GM19023 (cell line): ENCODE data around the gene SHISA9.

ENCODE experiments used
- ATAC-seq: cut with Tn5 transposase; IDR thresholded peaks from one replicate; pipeline ENCODE4 v1.9.1; 2021; ENCODE audit warnings: mild to moderate bottlenecking, moderate library complexity; ENCODE audit not compliant: unreplicated experiment

Gene SHISA9

DNA sequence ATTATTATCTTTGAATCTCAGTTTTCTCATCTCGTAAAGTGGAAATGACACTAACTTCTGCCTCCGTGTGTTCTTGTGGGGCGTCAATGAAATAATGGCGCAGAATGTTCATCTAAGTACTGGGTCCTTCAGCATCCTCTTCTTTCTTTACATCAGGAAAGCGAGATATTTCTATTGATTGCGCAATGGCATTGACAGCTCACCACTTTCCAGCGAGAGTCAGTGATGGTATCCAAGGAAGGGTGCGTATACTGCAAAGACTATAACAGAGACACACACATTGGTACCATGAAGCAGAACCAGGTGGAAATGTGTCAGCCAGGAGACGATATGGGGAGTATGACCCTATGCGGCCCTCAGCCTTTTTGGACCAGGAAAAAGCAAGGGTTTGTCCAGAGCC, 162.1 kb downstream of the SHISA9 start:
- ATAC-seq = no peak

DNA sequence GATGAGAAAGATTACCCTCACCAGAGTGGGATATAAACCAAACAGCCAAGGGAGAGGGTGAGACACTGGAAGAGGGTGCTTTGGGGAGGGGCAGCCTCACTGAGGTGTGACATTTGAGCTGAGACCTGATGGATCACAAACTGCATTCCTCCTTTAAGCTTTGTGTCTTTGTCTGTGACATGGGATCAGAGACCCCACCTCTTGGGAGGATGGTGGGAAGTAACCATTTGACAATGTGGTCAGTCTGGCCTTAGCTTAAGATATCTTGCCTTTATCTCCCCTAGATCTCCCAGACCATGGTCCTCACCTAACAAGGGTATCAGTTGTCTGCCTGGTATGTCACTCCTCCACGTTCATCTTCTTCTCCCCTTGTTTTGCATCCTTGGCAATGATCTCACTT, 163.4 kb downstream of the SHISA9 start:
- ATAC-seq = no peak

DNA sequence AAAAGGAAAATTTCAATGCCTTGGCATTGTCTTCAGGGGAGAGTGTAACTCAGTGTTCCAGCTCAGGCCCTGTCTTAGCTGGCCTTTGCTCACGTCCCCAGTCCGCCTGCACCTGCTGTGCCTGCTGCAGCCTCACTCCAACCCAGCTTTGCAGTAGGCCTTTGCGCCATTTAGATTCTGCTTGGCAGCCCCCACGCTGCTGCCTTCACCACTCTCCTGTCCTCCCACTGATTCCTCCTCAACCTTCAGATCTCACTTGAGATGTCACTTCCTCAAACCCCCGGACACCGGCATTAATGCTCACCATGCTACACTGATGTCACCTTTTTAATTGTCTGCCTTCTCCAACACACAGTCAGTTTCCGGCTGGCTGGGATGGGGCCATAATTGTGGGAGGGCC, 166.2 kb downstream of the SHISA9 start:
- ATAC-seq = no peak

DNA sequence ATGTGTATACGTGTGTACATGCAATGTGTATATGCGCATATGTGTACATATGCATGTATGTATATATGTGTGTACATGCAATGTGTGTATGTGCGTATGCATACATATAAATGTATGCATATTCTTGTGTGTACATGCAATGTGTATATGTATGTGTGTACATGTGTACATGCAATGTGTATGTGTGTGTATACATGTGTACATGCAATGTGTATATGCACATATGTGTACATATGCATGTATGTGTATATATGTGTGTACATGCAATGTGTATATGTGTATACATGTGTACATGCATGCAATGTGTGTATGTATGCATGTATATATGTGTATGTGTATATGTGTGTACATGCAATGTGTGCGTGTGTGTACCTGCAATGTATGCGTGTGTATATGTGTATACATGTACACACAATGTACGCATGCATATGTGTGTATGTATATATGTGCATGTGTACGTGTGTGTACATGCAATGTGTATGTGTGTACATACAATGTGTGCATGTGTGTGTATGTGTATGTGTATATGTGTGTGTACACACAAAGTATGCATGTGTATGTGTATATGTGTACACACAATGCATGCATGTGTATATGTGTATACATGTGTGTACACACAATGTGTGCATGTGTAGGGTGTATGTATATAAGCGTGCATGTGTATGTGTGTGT, 167.7 kb downstream of the SHISA9 start:
- no peak for ATAC-seq

DNA sequence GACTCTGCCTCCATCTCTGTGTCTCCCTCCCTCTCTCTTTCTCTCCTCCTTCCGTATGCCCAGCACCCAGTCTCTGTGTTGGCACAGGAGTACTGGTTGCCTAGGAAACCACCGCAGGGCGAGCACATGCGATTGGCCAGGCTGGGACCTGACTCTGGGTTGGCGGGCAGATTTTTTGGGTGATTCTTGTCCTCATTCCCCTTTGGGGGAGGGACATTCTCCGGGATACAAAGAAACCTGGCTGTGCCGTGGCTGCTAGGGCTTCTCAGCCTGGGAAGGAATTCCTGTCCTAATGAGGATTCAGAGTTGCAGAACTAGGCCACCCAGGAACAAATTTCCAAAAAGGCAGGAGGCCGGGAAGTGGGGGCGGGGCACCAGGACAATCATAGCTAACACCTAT, 168.9 kb downstream of the SHISA9 start:
- ATAC-seq = no peak

DNA sequence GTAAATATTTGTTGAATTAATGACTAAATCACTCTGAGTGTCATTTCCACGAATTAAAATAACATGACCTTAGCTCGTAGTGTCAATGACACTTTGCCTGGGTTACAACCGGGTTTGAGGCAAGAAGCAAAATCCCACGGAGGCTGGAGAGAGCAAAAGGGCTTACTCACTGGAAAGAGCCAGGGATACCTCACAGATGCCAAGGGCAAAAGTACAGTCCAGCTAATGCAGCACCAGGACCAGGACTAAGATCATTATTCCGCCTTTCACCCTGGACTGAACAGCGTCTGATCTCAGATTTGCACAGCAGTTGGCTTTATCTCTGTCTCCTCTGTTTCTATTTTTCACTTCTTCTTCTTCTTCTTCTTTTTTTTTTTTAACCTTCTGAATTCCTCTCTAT, 175.5 kb downstream of the SHISA9 start:
- no peak for ATAC-seq

DNA sequence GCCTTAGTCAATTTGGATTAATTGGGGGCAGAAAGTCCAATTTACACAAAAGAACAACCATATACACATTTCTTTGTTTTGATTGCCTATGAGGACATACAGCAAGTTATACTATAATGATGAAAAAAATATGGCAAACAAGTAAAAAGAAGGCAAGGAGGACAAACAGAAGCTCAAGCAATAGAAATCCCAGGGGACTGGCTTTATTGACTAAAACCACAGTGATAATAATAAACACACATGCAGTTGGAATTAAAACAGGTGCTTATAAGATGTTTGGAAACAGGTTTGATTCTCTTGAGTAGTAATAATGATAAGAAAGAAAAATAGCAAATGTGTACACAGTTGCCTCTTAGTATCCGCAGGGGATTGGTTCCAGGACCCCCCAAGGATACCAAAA, 176.4 kb downstream of the SHISA9 start:
- ATAC-seq = no peak

DNA sequence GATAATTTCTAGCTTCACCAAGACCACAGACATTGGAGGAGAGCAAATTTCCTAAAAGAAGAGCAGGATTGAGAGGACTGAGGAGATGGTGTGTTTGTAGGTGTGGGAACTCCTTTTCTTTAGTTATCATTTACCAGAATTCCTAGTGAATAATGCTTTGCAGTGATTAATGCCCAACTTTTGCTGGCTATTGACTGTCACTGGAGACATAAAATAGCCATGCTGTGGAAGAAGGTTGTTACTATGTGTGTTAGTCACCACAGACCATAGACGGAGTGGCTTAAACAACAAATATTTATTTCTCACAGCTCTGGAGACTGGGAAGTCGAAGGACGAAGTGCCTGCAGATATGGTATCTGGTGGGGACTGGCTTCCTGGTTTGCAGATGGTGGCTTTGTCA, 179.1 kb downstream of the SHISA9 start:
- ATAC-seq = no peak

DNA sequence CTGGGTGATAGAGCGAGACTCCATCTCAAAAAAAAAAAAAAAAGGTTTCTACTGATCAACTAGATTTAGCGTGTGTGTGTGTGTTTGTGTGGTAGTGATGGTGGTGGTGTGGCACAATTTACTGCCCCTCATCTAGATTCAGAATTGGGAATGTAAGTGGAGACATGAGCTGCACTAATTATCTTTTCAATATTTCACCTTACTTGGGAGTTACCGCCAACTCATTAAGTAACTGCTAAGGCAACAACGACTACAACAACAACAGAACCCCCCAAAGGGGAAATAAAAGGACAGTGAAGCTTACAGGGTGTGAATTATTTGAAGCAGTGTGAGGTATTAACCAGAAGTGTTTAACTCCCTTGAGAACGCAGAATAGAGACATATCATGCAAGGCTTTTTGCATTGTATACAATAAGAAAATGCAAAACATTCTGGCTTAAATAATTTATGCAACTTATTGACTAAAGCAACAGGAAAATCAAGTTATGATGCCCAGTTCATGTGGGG, 180.5 kb downstream of the SHISA9 start:
- ATAC-seq = no peak

DNA sequence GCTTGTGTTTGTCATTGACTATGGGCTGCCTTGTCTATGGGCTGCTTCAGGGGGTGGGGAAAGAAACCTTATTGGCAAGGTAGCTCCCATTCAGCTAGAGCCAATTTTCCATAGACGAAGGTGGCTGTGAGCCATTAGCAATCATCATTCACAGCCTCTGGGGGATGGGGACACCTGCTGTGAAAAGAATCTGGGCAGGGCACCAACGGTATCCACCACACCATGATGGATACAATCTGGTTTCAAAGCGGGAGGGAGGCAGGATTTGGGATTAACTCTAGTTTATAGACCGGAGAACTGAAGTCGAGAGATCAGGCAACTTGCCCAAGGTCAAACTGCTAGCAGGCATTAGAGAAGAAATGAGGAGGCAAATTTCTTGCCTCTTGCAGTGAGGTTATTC, 182.3 kb downstream of the SHISA9 start:
- ATAC-seq = no peak

DNA sequence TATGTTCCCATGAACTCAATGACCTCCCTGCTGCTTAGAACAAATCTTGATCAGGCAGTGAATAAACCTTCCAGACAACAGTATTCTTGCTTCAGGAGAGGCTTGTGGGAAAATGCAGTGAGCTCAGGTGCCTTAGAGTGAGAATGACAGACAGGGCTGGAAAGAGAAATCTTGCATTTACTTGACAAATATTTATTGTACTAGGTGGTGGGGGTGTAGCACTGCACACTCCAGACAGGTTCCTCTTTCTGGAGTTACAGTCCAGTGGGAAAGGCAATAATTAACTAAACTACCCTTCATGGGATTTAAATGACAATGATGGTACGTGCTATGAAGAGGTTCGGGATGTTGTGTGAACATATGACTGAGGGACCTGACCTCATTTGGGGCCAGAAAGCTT, 182.9 kb downstream of the SHISA9 start:
- ATAC-seq = no peak

DNA sequence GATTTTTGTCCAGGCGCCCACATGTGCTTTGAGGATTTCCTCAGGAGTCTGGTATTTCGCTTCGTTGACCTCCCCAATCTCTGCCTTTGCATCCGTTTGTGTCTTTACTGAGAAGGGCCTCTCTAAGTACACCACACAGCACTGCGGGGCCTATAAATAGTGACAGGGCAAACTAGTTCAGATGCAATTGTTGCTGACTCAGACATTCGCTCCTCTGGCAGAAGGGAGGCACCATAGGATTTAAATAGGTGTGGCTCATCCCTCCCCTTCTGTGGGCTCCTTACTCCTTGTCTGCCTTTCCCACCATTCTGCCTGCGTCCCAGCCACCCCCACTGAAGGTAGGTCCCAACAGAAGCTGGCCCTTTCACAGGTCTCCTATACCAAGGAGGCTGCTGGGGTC, 192.3 kb downstream of the SHISA9 start:
- ATAC-seq = no peak

DNA sequence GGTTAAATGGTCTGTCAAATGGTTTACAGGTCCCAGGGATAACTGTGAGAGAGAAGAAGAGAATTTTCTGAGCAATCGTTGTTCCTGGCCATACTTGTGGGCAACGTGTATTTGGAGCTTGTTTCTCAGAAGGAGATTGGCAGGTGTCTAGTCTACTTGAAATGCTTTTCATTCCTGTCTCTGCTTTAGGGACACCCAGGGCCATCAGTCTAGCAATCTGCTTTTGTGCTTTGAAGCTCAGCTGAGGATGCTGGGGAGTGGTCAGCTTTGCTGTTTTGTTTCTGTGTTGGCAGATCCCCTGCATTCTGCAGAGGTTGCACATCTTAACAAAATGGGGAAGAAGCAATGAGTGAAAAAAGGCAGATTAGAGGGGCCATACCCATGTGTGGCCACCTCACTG, 193.7 kb downstream of the SHISA9 start:
- no peak for ATAC-seq

DNA sequence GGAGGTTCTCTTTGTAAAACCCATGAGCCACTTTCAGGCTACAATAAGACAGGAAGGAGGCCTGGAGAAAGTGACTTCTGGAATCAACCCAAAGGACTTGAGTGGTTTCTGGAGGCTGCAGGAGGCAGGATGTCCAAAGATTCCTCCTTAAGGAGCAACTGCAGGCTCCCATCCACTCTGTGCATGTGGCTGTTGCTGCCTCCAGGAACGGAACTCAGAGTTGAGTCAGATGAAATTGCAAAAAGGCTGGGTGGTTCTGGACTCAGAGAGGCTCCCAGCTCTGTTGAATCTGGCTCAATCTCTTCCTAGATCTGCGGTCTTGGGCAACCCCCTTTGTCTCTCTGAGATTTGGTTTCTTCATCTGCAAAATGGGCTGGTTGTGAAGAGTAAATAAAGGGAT, 197.1 kb downstream of the SHISA9 start:
- no peak for ATAC-seq

DNA sequence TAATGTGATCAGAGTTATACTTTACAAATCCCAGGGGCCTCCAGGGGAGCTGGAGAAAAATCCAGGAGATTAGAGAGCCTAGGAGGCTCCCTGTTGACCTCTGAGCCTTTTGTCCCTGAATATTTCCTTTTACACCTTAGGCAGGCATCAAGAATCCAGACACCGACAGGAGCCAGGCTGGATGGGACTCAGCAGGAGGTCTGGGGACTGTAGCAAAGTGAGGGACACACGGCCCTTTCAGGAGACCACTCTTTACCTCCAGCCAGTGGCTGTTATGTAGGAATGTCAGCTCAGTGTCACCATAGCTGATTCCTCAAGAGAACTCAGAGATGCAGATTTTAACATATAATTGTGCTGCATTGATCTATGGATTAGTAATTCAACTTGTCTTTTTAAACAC, 198.4 kb downstream of the SHISA9 start:
- no peak for ATAC-seq

DNA sequence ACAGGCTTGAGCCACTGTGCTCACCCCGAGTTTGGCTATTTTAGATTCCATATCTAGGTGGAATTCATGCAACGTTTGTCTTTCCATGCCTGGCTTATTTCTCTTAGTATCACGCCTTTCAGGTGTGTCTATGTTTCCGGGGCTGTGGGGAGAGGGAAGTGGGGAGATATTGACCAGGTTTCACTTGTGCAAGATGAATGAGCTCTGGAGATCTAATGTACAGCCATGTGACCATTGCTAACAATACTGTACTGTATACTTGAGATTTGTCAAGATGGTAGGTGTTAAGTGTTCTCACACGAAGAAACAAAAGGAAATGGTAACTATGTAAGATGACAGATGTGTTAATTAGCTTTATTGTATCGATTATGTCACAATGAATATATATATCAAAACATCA, 199.6 kb downstream of the SHISA9 start:
- ATAC-seq = no peak

DNA sequence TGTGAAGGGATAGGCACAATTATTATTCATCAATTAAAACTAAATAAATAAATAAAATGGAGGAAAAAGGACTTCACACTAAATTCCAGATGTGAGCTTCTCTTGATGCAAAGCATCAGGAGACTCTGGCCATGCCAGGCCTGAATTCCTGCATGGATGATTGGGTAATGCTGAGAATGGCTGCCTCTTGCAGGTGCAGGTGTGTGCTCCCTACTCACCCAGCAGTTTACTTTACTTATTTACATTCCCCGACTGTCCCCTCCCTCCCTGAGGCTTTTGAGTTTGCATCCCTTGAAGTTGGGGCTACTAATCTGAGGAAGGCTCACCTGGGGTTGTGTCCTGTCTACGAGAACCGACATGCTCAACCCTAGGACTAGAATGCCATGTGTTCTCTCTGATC, 200.4 kb downstream of the SHISA9 start:
- ATAC-seq = no peak

DNA sequence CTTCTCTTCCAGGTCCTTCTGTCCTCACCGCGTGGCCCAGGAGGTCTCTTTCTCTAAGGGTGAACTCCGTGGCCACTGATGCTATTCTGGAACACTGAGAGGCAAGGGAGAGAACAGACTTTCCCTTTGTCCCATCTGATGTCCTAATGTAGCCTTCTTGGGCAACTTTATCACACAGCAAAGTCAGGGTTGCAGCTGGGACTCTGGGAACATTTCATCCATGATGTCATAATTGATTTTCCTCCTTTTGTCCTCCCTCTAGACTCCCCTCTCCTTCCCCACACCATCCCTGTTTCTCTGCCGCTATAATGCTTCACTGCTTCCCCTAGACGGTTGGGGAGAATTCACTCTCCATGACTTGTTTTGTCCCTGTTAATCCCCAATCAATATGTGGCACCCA, 201.0 kb downstream of the SHISA9 start:
- no peak for ATAC-seq

DNA sequence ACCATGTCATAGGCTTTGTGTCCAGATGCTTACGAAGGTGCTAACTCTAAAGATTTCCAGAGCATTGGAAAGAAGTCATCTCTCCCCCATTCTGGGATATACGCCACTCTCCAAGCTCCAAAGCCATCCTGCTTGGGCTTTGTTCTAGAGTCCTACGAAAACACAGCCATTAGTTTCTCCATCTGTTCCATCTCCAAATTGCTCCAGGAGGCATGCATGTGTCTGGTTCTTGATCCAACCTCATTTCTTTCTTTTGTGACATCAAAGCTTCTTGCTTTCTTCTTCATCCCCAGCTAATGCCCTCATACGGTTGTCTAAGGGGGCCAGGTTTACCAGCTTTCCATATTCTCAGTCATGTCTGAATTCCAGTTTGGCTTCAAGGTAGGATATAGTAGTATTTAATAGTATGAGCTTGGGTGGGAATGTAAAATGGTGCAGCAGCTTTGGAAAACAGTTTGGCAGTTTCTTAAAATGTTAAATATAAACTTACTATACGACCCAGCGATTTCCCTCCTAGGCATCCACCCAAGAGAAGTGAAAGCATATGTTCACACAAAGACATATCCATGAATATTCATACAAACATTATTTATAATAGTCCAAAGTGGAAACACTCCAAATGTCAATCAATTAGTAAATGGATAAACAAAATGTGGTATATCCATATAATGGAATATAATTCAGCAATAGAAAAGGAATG, 202.6 kb downstream of the SHISA9 start:
- no peak for ATAC-seq

DNA sequence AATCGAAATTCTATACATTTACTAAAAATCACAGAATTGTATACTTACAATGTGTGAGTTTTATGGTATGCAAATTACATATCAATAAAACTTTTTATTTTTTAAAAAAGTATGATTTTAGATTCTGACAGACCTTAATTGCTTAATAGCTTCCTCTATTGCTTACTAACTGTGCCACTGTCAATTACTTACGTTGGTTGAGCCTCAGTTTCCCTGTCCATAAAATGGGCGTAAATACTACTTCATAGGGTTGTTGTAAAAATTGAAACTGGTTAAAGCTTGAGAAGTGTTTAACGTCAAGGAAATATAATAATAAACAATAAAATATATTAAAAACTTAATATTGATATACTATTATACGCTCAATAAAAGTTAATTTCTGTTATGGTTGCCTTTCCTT, 203.4 kb downstream of the SHISA9 start:
- no peak for ATAC-seq

DNA sequence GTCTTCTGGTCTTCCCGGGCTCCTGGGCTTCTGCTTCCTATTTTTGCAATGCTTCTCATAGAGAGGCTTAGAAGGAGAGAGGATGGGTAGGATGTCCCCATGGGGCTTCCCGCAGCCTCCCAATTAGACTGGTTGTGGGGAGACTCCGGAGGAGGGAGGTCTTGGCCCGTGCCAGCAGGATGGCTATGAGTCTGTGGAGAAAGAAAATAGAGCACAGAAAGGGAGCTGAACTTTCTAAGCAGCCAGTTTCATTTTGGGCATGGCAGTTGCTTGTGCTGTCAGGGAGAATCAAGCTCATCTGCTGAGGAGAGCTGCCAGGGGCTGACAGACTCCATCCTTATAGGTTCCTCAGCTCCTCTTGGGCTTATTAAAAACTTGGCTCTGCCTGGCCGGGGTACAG, 204.0 kb downstream of the SHISA9 start:
- no peak for ATAC-seq

DNA sequence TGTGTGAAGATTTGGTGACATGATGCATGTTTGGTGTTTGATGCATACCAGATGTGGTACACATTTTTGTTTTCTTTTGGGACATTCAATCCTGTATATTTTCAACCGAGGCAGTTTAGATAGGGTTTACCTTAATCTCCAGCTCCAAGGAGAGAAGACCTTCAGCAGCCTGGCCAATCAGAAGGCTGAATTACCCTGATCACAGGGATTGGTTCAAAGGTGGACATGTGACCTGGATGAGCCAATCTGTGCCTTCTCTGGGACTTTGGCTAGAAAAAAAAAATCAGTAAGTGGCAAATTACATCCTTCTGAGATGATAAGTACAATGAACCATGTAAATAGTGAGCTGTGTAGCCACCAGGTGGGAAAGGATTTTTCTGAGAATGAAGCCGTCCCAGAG, 205.1 kb downstream of the SHISA9 start:
- no peak for ATAC-seq

DNA sequence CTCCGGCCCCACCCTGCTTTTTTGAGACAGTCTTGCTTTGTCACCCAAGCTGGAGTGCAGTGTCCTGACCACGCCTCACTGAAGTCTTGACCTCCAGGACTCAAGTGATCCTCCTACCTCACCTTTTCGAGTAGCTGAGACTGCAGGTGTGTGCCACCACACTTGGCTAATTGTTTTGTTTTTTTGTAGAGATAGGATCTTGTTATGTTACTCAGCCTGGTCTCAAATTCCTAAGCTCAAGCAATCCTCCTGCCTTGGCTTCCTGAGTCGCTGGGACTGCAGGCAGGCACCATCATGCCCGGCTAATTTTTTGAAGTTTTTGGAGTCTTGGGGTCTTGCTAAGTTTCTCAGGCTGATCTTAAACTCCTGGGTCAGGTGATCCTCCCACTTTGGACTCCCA, 206.7 kb downstream of the SHISA9 start:
- no peak for ATAC-seq
